HepG2 (cell line): ENCODE data around the gene SPAG9. TPM values are rescaled to one million over a fixed set of nuclear protein-coding genes. Genes with fewer than 3 reads are reported as not detected.

Experiments used
- GABPB1 ChIP-seq: IDR thresholded peaks from 2 replicates; pipeline ENCODE4 v1.6.1; 2016; ENCODE audit warnings: mild to moderate bottlenecking, missing genetic modification reagents, moderate library complexity, missing compliant biosample characterization
- MEIS2 ChIP-seq: sonication (generic); formaldehyde crosslinking; IDR thresholded peaks from 2 replicates; pipeline ENCODE4 v1.9.0; 2021; ENCODE audit warnings: mild to moderate bottlenecking, missing genetic modification reagents
- SMARCE1 ChIP-seq: fragments of 450-650 bp; IDR thresholded peaks from 2 replicates; pipeline ENCODE4 v1.6.1; 2017; ENCODE audit warnings: borderline replicate concordance
- YY1 ChIP-seq: IDR thresholded peaks from 2 replicates; pipeline ENCODE4 v1.6.1; 2011; ENCODE audit warnings: low read length, low read depth, moderate library complexity, mild to moderate bottlenecking; ENCODE audit not compliant: insufficient read depth, insufficient replicate concordance
- ZNF615 ChIP-seq: sonication (generic); formaldehyde crosslinking; IDR thresholded peaks from 2 replicates; pipeline ENCODE4 v1.5.0; 2020; ENCODE audit warnings: mild to moderate bottlenecking, missing genetic modification reagents, borderline replicate concordance
- ZSCAN31 ChIP-seq: sonication (generic); formaldehyde crosslinking; IDR thresholded peaks from 2 replicates; pipeline ENCODE4 v1.5.0; 2020; ENCODE audit warnings: low read depth, mild to moderate bottlenecking, missing genetic modification reagents
- polyA plus RNA-seq, 8 experiments: library from polyadenylated mRNA; depleted of rRNA in 3 of 8; stranded (reverse) in 7 of 8; unstranded in 1 of 8; fragments of >200 nt; fragmentation: Illumina TruSeq in 4 of 8; extraction: Trizol in 4 of 8; gene quantifications; 2 replicates each; pipeline versions ENCODE4 v1.2.1 to v1.2.3, GENCODE V29; 2011 to 2016; ENCODE audit warnings: low read depth in 4 of 8, missing spikeins in 1 of 8, mixed read lengths in 1 of 8; ENCODE audit not compliant: insufficient read depth in 1 of 8
- total RNA-seq, 5 experiments: library from RNA; depleted of rRNA; stranded (reverse); fragments of >200 nt; fragmentation: Illumina TruSeq; extraction: Trizol; gene quantifications; 2 replicates each; pipeline ENCODE4 v1.2.3, GENCODE V29; 2016; ENCODE audit warnings: low read depth in 1 of 5
- TF ChIP-seq, protein P1 (sequence below): sonication (generic); formaldehyde crosslinking; IDR thresholded peaks from 2 replicates; pipeline ENCODE4 v1.4.0; 2020; ENCODE audit warnings: missing genetic modification reagents
- TF ChIP-seq, protein P2 (sequence below): IDR thresholded peaks from 2 replicates; pipeline ENCODE4 v1.6.1; 2016; ENCODE audit warnings: missing compliant biosample characterization, missing genetic modification reagents, borderline replicate concordance
- TF ChIP-seq, protein P3 (sequence below): sonication (generic); formaldehyde crosslinking; IDR thresholded peaks from 2 replicates; pipeline ENCODE4 v1.4.0; 2020; ENCODE audit warnings: mild to moderate bottlenecking, missing genetic modification reagents
- TF ChIP-seq, protein P4 (sequence below): conservative IDR thresholded peaks from 2 replicates; pipeline ENCODE4 v1.6.1; 2018; ENCODE audit warnings: missing genetic modification reagents
- TF ChIP-seq, protein P5 (sequence below): sonication (generic); formaldehyde crosslinking; IDR thresholded peaks from 2 replicates; pipeline ENCODE4 v1.9.0; 2021; ENCODE audit warnings: missing genetic modification reagents, mild to moderate bottlenecking, borderline replicate concordance
- TF ChIP-seq, protein P6 (sequence below): IDR thresholded peaks from 2 replicates; pipeline ENCODE4 v1.6.1; 2016

SPAG9 gene
- total and polyA plus RNA-seq, 2 of the 13 experiments (the other 11 are each of a cell fraction or from before 2014, with no cell fraction given): 43.2 to 78.6 TPM

DNA sequence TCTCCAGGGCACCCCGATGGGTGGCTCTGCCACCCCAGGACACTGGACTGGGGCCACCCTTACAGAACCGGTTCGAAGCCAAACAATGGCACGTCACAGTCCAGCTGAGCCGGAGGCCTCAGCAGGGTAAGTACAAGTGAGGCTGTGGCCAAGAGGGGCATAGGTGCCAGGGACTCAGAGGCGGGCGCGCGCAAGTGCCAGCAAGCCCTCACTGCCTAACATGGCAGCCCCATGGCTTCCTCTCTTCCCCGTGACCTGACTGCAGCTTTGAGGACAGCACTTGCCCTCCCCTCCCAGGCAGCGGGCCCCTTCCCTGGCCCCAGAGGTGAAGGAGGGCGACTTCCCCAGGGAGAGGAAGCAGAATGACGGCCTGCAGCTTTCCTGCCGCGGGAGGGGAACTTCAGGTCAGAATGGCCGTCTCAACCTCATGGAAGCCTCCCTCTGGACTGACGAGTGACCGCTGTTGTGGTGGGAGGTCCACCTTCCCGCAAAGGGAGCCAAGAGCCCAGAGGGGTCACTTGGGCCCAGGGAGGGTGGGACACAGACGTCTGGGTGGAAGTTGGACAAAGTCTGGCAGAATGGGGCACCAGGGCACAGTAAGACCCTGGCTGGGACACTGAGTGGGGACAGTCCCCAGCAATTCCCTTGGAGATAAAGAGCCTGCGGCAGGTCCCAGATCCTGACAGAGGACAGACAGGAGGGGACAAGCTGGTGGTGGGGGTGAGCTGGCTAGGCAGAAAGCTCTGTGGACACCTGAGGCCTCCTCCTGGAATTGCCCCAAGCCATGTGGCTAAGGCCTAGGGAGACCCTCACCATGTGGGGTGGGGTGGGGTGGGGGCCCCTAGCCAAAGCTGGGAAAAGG lies 202.4 kb downstream of the SPAG9 start (continued):
- TF ChIP-seq, protein P1, sequence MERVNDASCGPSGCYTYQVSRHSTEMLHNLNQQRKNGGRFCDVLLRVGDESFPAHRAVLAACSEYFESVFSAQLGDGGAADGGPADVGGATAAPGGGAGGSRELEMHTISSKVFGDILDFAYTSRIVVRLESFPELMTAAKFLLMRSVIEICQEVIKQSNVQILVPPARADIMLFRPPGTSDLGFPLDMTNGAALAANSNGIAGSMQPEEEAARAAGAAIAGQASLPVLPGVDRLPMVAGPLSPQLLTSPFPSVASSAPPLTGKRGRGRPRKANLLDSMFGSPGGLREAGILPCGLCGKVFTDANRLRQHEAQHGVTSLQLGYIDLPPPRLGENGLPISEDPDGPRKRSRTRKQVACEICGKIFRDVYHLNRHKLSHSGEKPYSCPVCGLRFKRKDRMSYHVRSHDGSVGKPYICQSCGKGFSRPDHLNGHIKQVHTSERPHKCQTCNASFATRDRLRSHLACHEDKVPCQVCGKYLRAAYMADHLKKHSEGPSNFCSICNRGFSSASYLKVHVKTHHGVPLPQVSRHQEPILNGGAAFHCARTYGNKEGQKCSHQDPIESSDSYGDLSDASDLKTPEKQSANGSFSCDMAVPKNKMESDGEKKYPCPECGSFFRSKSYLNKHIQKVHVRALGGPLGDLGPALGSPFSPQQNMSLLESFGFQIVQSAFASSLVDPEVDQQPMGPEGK (CRISPR knock-in tag): peak; percentile 37; the same call in 1 of the 2 replicates
- TF ChIP-seq ZSCAN31 (CRISPR knock-in tag): peak; percentile 15; the same call in 1 of the 2 replicates
- no peak for TF ChIP-seq SMARCE1
- peak; percentile 19; the same call in 1 of the 2 replicates for TF ChIP-seq GABPB1 (CRISPR knock-in tag)
- TF ChIP-seq, protein P2, sequence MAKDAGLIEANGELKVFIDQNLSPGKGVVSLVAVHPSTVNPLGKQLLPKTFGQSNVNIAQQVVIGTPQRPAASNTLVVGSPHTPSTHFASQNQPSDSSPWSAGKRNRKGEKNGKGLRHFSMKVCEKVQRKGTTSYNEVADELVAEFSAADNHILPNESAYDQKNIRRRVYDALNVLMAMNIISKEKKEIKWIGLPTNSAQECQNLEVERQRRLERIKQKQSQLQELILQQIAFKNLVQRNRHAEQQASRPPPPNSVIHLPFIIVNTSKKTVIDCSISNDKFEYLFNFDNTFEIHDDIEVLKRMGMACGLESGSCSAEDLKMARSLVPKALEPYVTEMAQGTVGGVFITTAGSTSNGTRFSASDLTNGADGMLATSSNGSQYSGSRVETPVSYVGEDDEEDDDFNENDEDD (CRISPR knock-in tag): peak; percentile 21; the same call in 1 of the 2 replicates
- TF ChIP-seq, protein P3, sequence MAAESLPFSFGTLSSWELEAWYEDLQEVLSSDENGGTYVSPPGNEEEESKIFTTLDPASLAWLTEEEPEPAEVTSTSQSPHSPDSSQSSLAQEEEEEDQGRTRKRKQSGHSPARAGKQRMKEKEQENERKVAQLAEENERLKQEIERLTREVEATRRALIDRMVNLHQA (CRISPR knock-in tag): no peak
- TF ChIP-seq, protein P4, sequence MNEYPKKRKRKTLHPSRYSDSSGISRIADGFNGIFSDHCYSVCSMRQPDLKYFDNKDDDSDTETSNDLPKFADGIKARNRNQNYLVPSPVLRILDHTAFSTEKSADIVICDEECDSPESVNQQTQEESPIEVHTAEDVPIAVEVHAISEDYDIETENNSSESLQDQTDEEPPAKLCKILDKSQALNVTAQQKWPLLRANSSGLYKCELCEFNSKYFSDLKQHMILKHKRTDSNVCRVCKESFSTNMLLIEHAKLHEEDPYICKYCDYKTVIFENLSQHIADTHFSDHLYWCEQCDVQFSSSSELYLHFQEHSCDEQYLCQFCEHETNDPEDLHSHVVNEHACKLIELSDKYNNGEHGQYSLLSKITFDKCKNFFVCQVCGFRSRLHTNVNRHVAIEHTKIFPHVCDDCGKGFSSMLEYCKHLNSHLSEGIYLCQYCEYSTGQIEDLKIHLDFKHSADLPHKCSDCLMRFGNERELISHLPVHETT: 0 out of 2 replicates have a peak, but pooled peaks have one; percentile 12
- TF ChIP-seq, protein P5, sequence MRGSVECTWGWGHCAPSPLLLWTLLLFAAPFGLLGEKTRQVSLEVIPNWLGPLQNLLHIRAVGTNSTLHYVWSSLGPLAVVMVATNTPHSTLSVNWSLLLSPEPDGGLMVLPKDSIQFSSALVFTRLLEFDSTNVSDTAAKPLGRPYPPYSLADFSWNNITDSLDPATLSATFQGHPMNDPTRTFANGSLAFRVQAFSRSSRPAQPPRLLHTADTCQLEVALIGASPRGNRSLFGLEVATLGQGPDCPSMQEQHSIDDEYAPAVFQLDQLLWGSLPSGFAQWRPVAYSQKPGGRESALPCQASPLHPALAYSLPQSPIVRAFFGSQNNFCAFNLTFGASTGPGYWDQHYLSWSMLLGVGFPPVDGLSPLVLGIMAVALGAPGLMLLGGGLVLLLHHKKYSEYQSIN: no peak
- no peak for TF ChIP-seq MEIS2 (CRISPR knock-in tag)
- TF ChIP-seq YY1: peak; percentile 20
- no peak for TF ChIP-seq ZNF615 (CRISPR knock-in tag)
- TF ChIP-seq, protein P6, sequence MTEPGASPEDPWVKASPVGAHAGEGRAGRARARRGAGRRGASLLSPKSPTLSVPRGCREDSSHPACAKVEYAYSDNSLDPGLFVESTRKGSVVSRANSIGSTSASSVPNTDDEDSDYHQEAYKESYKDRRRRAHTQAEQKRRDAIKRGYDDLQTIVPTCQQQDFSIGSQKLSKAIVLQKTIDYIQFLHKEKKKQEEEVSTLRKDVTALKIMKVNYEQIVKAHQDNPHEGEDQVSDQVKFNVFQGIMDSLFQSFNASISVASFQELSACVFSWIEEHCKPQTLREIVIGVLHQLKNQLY: no peak
